Smooth muscle cell (in vitro differentiated cells): ENCODE measurements around the gene TMCC3. TPM values are rescaled to one million over a fixed set of nuclear protein-coding genes. Genes with fewer than 3 reads are reported as not detected.

Source experiments
- DNase-seq: peaks from one replicate; lab custom pipeline; 2025; ENCODE audit not compliant: unreplicated experiment; lab: John Stamatoyannopoulos, UW
- H2AFZ ChIP-seq: fragments of 200-600 bp; sonication (generic); 2 replicates; pipeline ENCODE4 v1.6.0; 2016; ENCODE audit warnings: antibody characterized with exemption, low read depth, mild to moderate bottlenecking
- H3F3A ChIP-seq: fragments of 200-600 bp; sonication (generic); 2 replicates; pipeline ENCODE4 v1.6.0; 2017; ENCODE audit warnings: antibody characterized with exemption, low read depth
- H3K27ac ChIP-seq: fragments of 200-600 bp; sonication (generic); 2 replicates; pipeline ENCODE4 v1.5.1; 2016; ENCODE audit warnings: low read depth, mild to moderate bottlenecking
- H3K27me3 ChIP-seq: fragments of 200-600 bp; sonication (generic); 2 replicates; pipeline ENCODE4 v1.6.1; 2016; ENCODE audit warnings: low read depth, mild to moderate bottlenecking
- H3K36me3 ChIP-seq: fragments of 200-600 bp; sonication (generic); 2 replicates; pipeline ENCODE4 v1.5.1; 2016; ENCODE audit warnings: low read depth
- H3K4me1 ChIP-seq: fragments of 200-600 bp; sonication (generic); 2 replicates; pipeline ENCODE4 v1.5.1; 2016; ENCODE audit warnings: low read depth
- H3K4me2 ChIP-seq: fragments of 200-600 bp; sonication (generic); 2 replicates; pipeline ENCODE4 v1.6.0; 2016; ENCODE audit warnings: mild to moderate bottlenecking
- H3K4me3 ChIP-seq: fragments of 200-600 bp; sonication (generic); 2 replicates; pipeline ENCODE4 v1.5.1; 2016; ENCODE audit warnings: mild to moderate bottlenecking
- H3K79me2 ChIP-seq: fragments of 200-600 bp; sonication (generic); 2 replicates; pipeline ENCODE4 v1.6.0; 2016; ENCODE audit warnings: low read depth, mild to moderate bottlenecking
- H3K9ac ChIP-seq: fragments of 200-600 bp; sonication (generic); 2 replicates; pipeline ENCODE4 v1.6.0; 2016; ENCODE audit warnings: low read depth
- H3K9me3 ChIP-seq: fragments of 200-600 bp; sonication (generic); replicated peaks from 2 replicates; pipeline ENCODE4 v1.5.1; 2016; ENCODE audit warnings: low read depth
- H4K20me1 ChIP-seq: fragments of 200-600 bp; sonication (generic); 2 replicates; pipeline ENCODE4 v1.6.0; 2016; ENCODE audit warnings: low read depth
- WGBS: methylation state at CpG from one replicate; pipeline ENCODE4 v1.1.7; 2016; ENCODE audit warnings: low lambda C conversion rate; 5-methylcytosine and 5-hydroxymethylcytosine counted together
- polyA plus RNA-seq: library from polyadenylated mRNA; unstranded; fragments of >200 nt; fragmentation: Nextera tagmentation; extraction: Ambion mirVana; gene quantifications from 2 replicates; pipeline ENCODE4 v1.2.1, GENCODE V29; 2016
- total RNA-seq: library from RNA; depleted of rRNA; stranded (reverse); fragments of >200 nt; gene quantifications from 2 replicates; pipeline ENCODE4 v1.2.3, GENCODE V29; 2014
- TF ChIP-seq, protein P1 (sequence below): fragments of 200-600 bp; sonication (generic); IDR thresholded peaks from 2 replicates; pipeline ENCODE4 v1.5.1; 2017; ENCODE audit warnings: borderline replicate concordance, mild to moderate bottlenecking, antibody characterized with exemption; ENCODE audit not compliant: insufficient read depth, poor library complexity, severe bottlenecking

TMCC3 gene
- total and polyA plus RNA-seq, 2 experiments from 2014 or later, result 7.0 to 11.2 TPM

DNA sequence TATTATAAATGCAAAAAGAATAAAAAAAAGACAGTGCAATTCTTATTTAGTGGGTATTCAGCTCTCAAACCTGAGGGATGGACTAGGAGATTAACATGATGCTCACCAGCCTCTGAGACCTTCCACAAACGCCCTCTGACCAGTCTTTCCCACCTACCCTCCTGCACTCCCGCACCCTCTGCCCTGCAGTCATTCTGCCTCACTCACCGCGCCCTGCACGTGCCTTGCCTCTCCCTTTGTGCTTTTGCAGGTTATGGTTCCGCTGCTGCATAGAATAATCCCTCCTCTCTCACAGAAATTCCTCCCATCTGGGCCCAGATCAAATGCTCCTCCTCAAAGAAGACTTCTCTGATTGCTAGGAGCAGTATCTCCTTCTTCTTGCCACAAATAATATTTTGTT lies 28.5 kb upstream of the TMCC3 start:
- Histone ChIP-seq H3K27me3 (no peaks in the 10 kb centered on the region), H4K20me1 (no peaks in the 10 kb centered on the region), H3K79me2 (peaks cover 4% of the 10 kb centered on the region), H3K9ac (no peak overlapping the region), H3K4me1 (peaks cover 3% of the 10 kb centered on the region), H3K4me2 (no peak overlapping the region), H3K9me3 (no peaks in the 10 kb centered on the region), H3K27ac (no peak overlapping the region), H2AFZ (no peak overlapping the region), H3K4me3 (no peak overlapping the region), H3F3A (no peaks in the 10 kb centered on the region), H3K36me3 (no peaks in the 10 kb centered on the region)
- DNase-seq, result no peak
- 84% methylated on average over 6 of the region's 6 CpGs for WGBS
- TF ChIP-seq, protein P1, sequence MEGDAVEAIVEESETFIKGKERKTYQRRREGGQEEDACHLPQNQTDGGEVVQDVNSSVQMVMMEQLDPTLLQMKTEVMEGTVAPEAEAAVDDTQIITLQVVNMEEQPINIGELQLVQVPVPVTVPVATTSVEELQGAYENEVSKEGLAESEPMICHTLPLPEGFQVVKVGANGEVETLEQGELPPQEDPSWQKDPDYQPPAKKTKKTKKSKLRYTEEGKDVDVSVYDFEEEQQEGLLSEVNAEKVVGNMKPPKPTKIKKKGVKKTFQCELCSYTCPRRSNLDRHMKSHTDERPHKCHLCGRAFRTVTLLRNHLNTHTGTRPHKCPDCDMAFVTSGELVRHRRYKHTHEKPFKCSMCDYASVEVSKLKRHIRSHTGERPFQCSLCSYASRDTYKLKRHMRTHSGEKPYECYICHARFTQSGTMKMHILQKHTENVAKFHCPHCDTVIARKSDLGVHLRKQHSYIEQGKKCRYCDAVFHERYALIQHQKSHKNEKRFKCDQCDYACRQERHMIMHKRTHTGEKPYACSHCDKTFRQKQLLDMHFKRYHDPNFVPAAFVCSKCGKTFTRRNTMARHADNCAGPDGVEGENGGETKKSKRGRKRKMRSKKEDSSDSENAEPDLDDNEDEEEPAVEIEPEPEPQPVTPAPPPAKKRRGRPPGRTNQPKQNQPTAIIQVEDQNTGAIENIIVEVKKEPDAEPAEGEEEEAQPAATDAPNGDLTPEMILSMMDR, result no peak

DNA sequence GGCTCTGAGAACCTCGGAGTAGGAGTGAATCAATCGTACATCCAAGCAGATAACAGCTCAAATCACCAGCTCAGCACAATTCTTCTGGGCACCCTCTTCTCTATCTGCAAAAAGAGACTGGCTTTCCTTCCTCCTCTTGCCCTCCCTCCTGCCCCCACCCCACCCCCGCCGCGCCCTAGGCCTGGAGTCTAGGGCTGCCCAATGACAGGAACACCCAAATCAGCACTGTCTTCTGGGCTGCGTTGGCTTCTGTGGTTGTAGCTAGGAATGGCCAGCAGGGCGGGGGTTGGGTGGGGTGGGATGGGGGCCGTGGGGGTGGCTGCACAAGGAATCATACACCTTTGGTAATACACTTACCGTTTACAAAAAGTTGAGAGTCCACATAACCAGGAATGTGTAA lies 28.0 kb upstream of the TMCC3 start:
- Histone ChIP-seq H3K79me2 (peaks cover 4% of the 10 kb centered on the region), H3K4me3 (no peak overlapping the region), H3K4me1 (peaks cover 3% of the 10 kb centered on the region), H3K36me3 (no peaks in the 10 kb centered on the region), H3K4me2 (no peak overlapping the region), H3K27me3 (no peaks in the 10 kb centered on the region), H3K27ac (no peak overlapping the region), H3F3A (no peaks in the 10 kb centered on the region), H3K9me3 (no peaks in the 10 kb centered on the region), H2AFZ (no peak overlapping the region), H4K20me1 (no peaks in the 10 kb centered on the region), H3K9ac (no peak overlapping the region)
- TF ChIP-seq, protein P1, result no peak
- DNase-seq, result no peak
- 88% methylated on average over 3 of the region's 9 CpGs for WGBS

DNA sequence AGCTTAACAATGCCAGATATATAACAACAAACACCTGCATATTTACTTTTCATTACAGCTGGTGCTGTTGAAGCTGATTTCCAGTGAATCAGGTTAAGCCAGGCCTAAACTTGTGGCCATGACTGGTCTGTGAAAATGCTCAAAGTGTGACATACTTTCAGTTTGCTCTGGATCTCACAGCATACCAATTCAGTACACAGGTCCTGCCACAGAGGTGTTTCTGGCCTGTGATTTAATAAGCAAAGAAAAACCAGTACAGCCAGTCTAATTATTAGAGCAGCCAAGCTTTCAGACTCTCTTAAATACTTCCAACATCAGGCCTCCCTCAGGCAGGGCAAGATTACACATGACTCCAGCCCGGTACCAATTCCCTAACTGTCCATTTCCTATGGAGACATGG lies 27.4 kb upstream of the TMCC3 start:
- H3K27ac ChIP-seq, result peak overlapping the region; percentile 15
- H3K4me1 ChIP-seq, result peaks cover 3% of the 10 kb centered on the region
- H3K36me3 ChIP-seq, result no peaks in the 10 kb centered on the region
- H3K4me2 ChIP-seq, result no peak overlapping the region
- H3K79me2 ChIP-seq, result peaks cover 4% of the 10 kb centered on the region
- no peaks in the 10 kb centered on the region for H3K9me3 ChIP-seq
- no peaks in the 10 kb centered on the region for H4K20me1 ChIP-seq
- TF ChIP-seq, protein P1, result no peak
- DNase-seq, result no peak
- WGBS, result 74% methylated on average over 1 of the region's 1 CpG
- no peak overlapping the region for H3K4me3 ChIP-seq
- H2AFZ ChIP-seq, result no peak overlapping the region
- H3F3A ChIP-seq, result no peaks in the 10 kb centered on the region
- H3K9ac ChIP-seq, result no peak overlapping the region
- H3K27me3 ChIP-seq, result no peaks in the 10 kb centered on the region

DNA sequence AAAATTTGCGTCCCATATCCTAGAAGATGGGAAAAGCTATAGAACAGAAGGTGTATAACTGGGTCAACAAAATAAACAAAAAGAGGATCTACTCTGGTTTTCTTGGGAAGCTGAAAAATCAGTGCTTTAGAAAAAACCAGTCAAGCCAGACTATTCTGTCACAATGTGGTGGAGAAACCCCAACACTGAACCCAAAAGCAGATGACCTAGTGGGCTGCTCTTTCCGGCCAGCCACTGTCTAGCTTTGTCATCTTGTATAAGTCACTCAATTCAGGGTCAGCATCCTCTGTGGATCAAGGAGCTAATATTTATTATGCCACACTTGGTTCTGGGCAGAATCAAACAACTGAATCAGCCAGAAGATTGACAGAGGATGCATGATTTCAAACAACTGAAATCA lies 26.6 kb upstream of the TMCC3 start:
- TF ChIP-seq, protein P1, result no peak
- WGBS, result 86% methylated on average over 2 of the region's 2 CpGs
- Histone ChIP-seq H3K27ac (no peak overlapping the region), H3K9ac (no peak overlapping the region), H3K4me2 (no peak overlapping the region), H3K36me3 (no peaks in the 10 kb centered on the region), H3K27me3 (no peaks in the 10 kb centered on the region), H3F3A (no peaks in the 10 kb centered on the region), H3K9me3 (no peaks in the 10 kb centered on the region), H4K20me1 (no peaks in the 10 kb centered on the region), H3K4me3 (no peak overlapping the region), H3K79me2 (no peaks in the 10 kb centered on the region), H2AFZ (no peak overlapping the region), H3K4me1 (peaks cover 3% of the 10 kb centered on the region)
- DNase-seq, result no peak
